Activated CD4-positive, alpha-beta T cell treated with anti-CD3 and anti-CD28 coated beads, Interleukin-2, amount 10 ng/mL, durations not matched to agents 24 days and 14 days (primary cell): Measurements from ENCODE around the gene HCFC1. TPM values are rescaled to one million over a fixed set of nuclear protein-coding genes. Genes with fewer than 3 reads are reported as not detected.
A peak's percentile ranks its signal among the peaks of the same experiment; 100 is the strongest.

Source experiments
- DNase-seq: peaks from one replicate; pipeline ENCODE4 v3.0.0; 2022
- H3K27ac Mint-ChIP-seq: one replicate; pipeline ENCODE4 v1.8.0; 2022; ENCODE audit warnings: mild to moderate bottlenecking, mixed read lengths
- H3K27me3 Mint-ChIP-seq: one replicate; pipeline ENCODE4 v1.8.0; 2022; ENCODE audit warnings: mixed read lengths
- H3K36me3 Mint-ChIP-seq: one replicate; pipeline ENCODE4 v1.8.0; 2022; ENCODE audit warnings: low read depth, mild to moderate bottlenecking, mixed read lengths
- H3K4me1 Mint-ChIP-seq: one replicate; pipeline ENCODE4 v1.8.0; 2021; ENCODE audit warnings: mixed read lengths
- H3K4me3 Mint-ChIP-seq: one replicate; pipeline ENCODE4 v1.8.0; 2022; ENCODE audit warnings: mild to moderate bottlenecking, moderate library complexity, mixed read lengths
- H3K9me3 Mint-ChIP-seq: one replicate; pipeline ENCODE4 v1.8.0; 2021; ENCODE audit warnings: mixed read lengths
- intact Hi-C: fragments of 100-400 bp; cut with micrococcal nuclease; formaldehyde crosslinking; loops from one replicate; pipeline ENCODE4 v1.15.1; 2023
- total RNA-seq: library from RNA; stranded (reverse); gene quantifications from 2 replicates; pipeline ENCODE4 v1.2.3, GENCODE V29; 2022

Gene HCFC1
- total RNA-seq, 1 donor from 2014 or later: 107 TPM

DNA sequence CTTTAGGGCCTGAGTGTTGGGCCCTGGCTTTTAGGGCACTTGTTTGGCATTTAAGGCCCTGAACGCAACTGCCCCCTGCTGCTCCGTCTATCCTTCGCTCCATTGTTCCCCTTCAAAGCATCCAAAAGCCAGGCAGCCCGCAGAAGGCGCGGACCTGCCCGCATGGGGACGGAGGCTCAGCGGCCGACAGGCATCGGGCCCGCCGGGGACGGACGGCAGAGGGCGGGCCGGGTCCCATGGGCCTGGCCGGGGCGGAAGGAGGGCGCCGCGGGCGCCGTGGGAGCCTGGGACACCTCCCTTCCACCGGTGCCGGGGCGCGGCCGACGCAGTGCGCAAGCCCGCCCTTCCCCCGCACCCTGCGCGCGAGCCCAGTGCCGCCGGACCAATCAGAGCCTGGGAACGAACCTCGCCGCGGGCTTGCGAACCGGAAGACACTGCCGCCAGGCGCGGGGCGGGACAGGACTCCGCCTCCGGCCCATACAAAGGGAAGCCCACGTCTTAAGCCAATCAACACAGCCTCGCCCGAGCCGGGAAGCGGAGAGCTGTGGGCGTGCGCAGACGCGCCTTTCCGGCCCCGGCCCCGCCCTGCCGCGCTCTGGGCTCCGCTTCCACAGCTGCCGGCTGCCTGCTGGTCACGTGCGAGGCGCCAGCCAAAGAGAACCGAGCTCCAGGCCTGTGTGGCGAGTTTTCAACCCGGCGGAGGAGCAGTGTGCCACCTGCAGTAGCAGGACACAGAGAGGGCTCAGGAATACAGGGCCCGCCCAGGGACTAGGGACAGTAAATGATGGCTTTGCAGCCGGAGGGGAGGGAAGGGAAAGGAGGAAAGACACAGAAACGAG lies 43.5 kb downstream of the HCFC1 start:
- H3K36me3 Mint-ChIP-seq: peaks cover 22% of the 10 kb centered on the region
- peaks cover 21% of the 10 kb centered on the region for H3K4me1 Mint-ChIP-seq
- no peaks in the 10 kb centered on the region for H3K27me3 Mint-ChIP-seq
- peak; percentile 97 for DNase-seq
- peak overlapping the region; percentile 98 for H3K27ac Mint-ChIP-seq
- no peaks in the 10 kb centered on the region for H3K9me3 Mint-ChIP-seq
- intact Hi-C loops: loop anchor here (1.0 to 10.0 kb wide), 6 partner anchors 19 to 973 kb away; partner anchors contain the start of genes ABCD1, BCAP31, IDH3G and SSR4
- peak overlapping the region; percentile 91 for H3K4me3 Mint-ChIP-seq

DNA sequence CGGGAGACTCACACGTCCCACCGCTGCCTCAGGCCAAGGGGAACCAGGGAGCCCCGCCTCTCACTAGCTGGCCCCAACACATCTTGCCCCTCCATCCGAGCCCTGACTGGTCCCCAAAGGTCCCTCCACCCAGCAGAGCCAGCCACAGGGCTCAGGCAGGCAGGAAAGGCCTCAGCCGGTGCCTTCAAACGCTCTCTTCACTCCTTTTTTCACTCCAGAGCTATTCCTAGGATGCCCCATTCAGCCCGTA lies 44.0 kb downstream of the HCFC1 start:
- Mint-ChIP-seq H3K4me3 (peak overlapping the region; percentile 91), H3K4me1 (peaks cover 23% of the 10 kb centered on the region), H3K36me3 (peaks cover 22% of the 10 kb centered on the region), H3K9me3 (no peaks in the 10 kb centered on the region), H3K27ac (peak overlapping the region; percentile 98), H3K27me3 (no peaks in the 10 kb centered on the region)
- intact Hi-C loops: loop anchor here (2.0 to 10.0 kb wide), 5 partner anchors 19 to 973 kb away; partner anchors contain the start of genes ABCD1, BCAP31, IDH3G and SSR4
- no peak for DNase-seq

DNA sequence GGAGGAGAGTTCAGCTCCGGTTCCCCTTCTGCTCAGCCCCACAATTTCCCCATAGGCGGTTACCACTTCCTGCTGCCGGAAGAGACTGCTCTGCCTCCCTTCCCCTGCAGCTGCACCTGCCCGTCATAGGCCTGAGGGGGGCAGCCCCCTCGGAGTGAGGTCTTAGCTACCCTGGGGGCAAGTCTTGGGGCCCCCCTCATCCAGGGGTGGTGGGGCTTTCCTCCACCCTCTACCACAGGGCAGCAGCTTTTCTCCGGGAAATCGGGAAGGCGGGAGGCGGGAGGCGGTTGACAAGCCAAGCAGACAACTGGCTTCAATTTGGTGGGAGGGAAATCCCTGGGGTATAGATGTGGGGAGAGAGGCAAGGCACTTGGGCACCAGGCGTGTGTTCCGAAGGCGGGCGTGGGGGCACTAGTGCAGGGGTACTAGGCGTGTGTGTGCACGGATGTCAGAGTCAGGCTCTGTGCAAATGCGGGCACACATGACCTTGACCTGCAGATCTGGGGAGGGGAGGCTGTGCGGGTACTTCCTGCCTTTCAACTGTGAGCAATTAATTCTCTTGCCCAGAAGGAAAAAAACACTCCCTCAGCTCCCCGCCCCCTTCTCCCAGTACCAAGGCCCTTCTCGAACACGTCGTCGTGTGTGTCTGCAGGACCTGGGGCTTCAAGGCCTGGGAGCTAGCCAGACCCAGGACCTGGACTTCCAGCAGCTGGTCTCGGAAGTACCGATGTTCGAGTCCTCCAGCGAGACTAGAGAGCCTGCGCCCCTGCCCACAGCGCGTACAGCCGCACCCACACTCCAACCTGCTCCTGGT lies 44.6 kb downstream of the HCFC1 start:
- peaks cover 20% of the 10 kb centered on the region for H3K36me3 Mint-ChIP-seq
- H3K4me3 Mint-ChIP-seq: peak overlapping the region; percentile 91
- intact Hi-C loops: loop anchor here (2.0 to 10.0 kb wide), 5 partner anchors 20 to 972 kb away; partner anchors contain the start of genes ABCD1, BCAP31, IDH3G and SSR4
- H3K4me1 Mint-ChIP-seq: peaks cover 28% of the 10 kb centered on the region
- peak overlapping the region; percentile 98 for H3K27ac Mint-ChIP-seq
- no peaks in the 10 kb centered on the region for H3K27me3 Mint-ChIP-seq
- H3K9me3 Mint-ChIP-seq: no peaks in the 10 kb centered on the region
- peak; percentile 92 for DNase-seq

DNA sequence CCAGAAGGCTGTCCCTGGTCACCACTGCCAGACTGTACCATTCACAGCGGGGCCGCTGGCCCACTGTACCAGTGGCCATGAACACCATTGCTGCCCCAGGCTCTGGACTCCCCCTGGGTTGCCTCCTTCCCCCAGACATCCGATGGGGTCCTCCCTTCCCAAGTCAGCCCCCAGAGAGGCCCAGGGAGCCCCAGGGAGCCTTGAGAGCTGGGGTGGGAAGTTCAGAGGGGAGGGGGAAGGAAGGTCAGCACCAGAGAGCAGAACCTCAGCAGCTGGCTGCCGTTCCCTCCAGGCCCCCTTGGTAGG lies 45.1 kb downstream of the HCFC1 start:
- Mint-ChIP-seq H3K27me3 (no peaks in the 10 kb centered on the region), H3K4me1 (peaks cover 30% of the 10 kb centered on the region), H3K4me3 (peak overlapping the region; percentile 91), H3K9me3 (no peaks in the 10 kb centered on the region), H3K27ac (peak overlapping the region; percentile 98), H3K36me3 (peaks cover 16% of the 10 kb centered on the region)
- DNase-seq: no peak
- intact Hi-C loops: loop anchor here (2.0 to 10.0 kb wide), 5 partner anchors 20 to 972 kb away; partner anchors contain the start of genes ABCD1, BCAP31, IDH3G and SSR4

DNA sequence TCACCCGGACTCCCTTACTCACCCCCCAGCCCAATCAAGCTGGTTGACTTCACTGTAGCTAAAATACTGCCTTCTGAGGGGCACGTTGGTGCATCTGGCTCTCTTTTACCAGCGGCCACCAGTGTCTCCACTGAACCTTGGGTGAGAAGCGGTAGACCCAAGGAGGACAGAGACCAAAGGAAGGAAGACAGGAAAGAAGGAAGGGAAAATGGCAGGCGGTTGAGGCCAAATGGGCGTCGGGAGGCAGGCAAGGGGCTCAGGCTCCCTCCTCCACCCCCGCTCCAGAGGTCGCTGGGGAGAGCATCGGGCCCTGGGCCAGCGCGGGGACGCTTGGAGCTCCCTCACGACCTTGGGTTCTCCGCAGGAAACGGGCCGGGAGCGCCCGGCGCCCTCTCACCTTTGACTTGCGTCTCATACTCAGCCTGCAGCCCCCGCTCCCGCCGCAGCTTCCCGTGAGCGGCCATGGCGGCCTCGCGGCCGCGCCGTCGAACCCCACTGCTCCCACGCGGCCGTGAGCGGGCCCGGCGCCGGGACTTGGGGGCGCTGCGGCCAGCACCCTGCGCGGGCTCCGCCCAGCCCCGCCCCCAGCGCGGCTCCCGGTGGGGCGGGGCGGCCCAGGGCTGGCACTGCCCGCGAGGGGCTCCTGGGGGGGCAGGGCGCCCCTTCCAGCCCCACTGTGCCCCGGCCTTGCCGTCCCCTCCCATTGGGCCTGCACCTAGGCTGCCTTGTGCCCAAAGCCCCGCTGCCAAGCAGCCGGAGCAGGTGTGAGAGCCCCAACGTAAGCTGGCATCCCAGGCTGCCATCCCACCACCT lies 45.7 kb downstream of the HCFC1 start, which contains the start of gene ARHGAP4:
ARHGAP4 (minus strand) TSS at position 526 of the 813 bp plus-strand sequence; CDS start at position 464, 62 bp downstream.
- peaks cover 30% of the 10 kb centered on the region for H3K4me1 Mint-ChIP-seq
- peak within 1 kb of the TSS; percentile 97 for H3K4me3 Mint-ChIP-seq
- intact Hi-C loops: loop anchor here (2.0 to 10.0 kb wide), 5 partner anchors 21 to 971 kb away; partner anchors contain the start of genes ABCD1, BCAP31, IDH3G and SSR4
- peak; percentile 85 for DNase-seq
- H3K27me3 Mint-ChIP-seq: no peaks in the 10 kb centered on the region
- H3K9me3 Mint-ChIP-seq: no peaks in the 10 kb centered on the region
- peak within 1 kb of the TSS; percentile 98 for H3K27ac Mint-ChIP-seq
- peaks cover 12% of the 10 kb centered on the region for H3K36me3 Mint-ChIP-seq

DNA sequence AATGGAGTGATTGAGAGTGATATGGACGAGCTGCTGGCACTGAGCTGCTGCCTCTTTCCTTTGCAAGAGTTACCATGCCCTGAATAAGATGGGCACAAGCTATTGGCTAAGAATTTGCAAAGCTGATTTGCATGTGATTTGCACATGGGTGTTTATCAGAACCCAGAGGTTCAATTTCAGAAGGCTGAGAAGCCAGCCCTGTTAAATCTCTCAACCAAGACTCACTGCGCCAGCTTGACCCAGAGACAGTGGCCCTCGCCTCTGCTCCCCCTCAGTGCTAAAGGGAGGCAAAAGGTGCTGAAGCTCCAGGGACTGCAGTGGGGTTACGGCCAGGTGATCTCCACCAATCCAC lies 46.3 kb downstream of the HCFC1 start:
- H3K4me3 Mint-ChIP-seq: peak overlapping the region; percentile 97
- H3K4me1 Mint-ChIP-seq: peaks cover 28% of the 10 kb centered on the region
- H3K27ac Mint-ChIP-seq: peak overlapping the region; percentile 97
- H3K36me3 Mint-ChIP-seq: peaks cover 11% of the 10 kb centered on the region
- H3K27me3 Mint-ChIP-seq: no peaks in the 10 kb centered on the region
- no peaks in the 10 kb centered on the region for H3K9me3 Mint-ChIP-seq
- intact Hi-C loops: loop anchor here (5.0 to 10.0 kb wide), 3 partner anchors 51 to 971 kb away; partner anchors contain the start of genes ABCD1 and BCAP31
- no peak for DNase-seq

DNA sequence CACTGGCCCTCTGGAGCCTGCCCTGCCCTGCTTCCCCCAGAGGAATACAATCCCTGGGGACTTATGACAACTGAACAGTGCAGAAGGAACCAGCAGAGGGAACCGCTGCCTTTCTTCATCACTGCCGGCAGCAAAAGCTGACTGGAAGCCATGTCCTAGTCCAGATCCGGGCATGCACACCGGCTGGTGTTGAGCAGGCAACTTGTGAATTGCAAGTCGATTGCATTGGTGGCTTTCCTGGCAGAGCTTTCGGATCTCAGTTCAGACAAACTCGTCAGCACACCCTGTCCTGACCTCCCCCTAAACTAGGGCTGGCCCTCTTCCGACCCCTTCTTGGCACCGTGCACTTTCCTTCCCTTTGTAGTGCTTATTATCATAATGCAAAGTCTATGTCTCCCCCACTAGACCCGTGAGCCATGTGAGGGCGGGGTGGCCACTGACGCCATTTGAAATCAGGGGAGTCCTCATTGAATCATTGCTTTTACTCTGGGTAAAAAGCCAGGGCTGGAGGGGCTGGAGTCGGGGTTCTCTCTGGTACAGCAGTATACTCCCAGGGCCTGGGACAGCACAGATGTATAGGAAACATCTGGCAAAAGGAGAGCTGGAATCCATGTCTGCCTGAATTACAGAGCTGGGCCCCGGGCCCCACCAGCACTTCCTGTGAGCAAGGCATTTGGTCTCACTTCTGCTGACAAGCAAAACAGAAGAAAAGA lies 47.3 kb downstream of the HCFC1 start:
- Mint-ChIP-seq H3K4me3 (peak overlapping the region; percentile 97), H3K9me3 (no peaks in the 10 kb centered on the region), H3K4me1 (peaks cover 31% of the 10 kb centered on the region), H3K27me3 (no peaks in the 10 kb centered on the region), H3K36me3 (peaks cover 18% of the 10 kb centered on the region), H3K27ac (peak overlapping the region; percentile 97)
- intact Hi-C loops: loop anchor here (1.0 to 10.0 kb wide), 3 partner anchors 50 to 970 kb away; partner anchors contain the start of gene PLXNB3
- peak; percentile 74 for DNase-seq

DNA sequence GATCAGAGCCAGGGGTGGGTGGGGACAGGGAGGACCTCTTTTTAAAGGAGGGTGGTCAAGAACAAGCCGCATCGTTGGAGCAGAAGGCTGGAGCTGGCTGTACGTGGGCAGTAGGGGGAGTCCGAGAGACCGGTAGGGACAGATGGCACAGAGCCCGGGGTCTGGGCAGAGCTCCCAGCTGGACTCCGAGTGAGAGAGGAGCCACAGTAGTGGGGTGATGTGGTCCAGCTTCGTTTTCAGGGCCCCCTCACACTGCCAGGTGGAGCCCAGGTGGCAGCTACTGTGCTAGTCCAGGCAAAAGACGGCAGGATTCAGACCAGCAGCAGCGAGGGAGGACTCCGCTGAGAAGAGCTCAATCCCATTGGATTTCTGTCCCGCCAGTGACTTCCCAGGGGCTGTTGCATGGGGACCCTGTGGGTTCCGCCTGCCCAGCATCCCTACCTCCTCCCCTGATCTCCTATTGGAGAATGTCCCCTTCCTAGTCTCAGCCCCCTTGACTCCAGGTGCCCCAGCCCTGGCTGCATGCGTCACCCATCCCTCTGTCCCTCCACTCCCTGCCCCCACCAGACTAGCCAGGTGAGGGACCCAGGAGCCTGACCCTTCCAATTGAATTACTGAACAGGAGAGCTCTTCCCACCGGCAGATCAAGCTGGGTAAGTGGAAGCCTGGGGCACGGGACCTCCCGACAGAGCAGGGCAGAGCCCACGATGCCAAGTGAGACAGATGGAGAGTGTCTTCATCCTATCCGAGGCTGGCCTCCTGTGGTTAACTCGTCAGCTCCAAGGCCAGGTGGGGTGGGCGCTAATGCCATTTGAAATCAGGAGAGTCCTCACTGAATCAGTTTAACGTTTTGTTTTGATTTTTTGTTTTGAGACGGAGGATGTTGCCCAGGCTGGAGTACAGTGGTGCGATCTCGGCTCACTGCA lies 48.4 kb downstream of the HCFC1 start:
- H3K27ac Mint-ChIP-seq: peak overlapping the region; percentile 51
- intact Hi-C loops: loop anchor here (10.0 kb wide), 2 partner anchors 48 to 968 kb away; no protein-coding TSS in a partner anchor
- H3K4me3 Mint-ChIP-seq: peak overlapping the region; percentile 97
- H3K36me3 Mint-ChIP-seq: peaks cover 14% of the 10 kb centered on the region
- H3K27me3 Mint-ChIP-seq: no peaks in the 10 kb centered on the region
- peaks cover 25% of the 10 kb centered on the region for H3K4me1 Mint-ChIP-seq
- no peaks in the 10 kb centered on the region for H3K9me3 Mint-ChIP-seq
- peak; percentile 60 for DNase-seq

DNA sequence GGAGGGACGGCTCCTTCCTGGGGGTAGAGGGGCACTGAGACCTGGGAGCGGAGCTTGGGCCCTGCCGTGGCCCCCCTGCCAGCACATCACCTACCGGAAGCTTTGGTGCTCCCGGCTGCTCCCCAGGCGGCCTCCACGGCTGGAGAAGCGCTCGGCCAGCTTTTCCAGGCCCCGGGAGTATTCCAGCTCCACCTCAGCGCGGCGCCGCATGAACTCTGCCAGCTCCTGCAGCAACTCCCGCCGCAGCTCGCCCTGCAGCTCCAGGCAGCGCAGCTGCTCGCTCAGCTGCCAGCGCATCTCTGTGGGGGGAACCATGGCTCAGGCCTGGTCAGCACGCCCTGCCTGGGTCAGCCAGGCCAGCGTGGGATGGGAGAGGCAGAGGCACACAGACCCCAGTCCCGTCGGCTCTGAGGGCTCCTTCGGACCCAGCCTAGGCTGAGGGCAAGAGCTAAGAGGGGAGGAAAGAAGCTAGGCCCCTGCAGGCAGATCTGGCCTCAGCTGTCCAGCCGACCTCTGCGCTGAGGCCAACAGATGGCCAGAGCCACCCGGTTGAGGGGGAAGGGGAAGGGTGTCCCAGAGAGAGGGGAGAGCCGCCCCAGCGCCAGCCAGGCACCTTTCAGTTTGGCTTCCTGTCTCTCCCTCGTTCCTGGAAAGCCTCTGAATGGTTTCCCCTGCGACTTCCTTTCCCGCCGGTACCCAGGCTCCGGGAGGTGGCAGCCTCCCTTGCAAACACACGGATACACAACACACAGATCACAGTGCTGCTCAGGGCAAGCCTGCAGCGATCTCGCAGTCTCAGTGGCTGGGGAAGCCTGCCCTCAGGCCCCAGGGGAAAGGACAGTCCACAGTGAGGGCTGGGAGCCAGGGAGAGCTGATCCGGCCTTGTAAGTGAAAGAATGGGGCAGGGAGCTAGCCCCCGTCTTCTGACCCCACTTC lies 49.8 kb downstream of the HCFC1 start:
- Mint-ChIP-seq H3K4me3 (peak overlapping the region; percentile 97), H3K4me1 (peaks cover 21% of the 10 kb centered on the region), H3K36me3 (peaks cover 20% of the 10 kb centered on the region), H3K27ac (peak overlapping the region; percentile 65), H3K27me3 (no peaks in the 10 kb centered on the region), H3K9me3 (no peaks in the 10 kb centered on the region)
- intact Hi-C loops: loop anchor here (10.0 kb wide), 2 partner anchors 47 to 967 kb away; no protein-coding TSS in a partner anchor
- DNase-seq: peak; percentile 72

DNA sequence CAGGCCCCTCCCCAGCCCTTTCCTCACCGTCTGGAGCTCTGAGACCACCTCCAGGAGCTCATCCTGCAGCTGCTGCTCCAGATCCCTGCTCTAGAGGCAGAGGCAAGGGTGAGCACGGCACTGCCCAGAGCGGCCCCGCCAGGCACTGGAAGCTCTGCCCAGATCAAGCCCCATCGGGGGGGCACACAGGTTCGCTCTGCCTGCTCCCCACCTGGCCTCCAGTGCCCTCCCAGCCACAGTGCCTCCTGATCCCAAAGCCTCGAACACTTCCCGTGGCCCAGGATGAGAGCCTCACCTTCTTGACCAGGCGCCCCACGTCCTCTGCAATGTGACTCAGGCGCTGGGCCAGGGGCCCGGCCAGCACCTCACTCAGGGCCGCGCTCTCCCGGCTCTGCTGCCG lies 50.5 kb downstream of the HCFC1 start:
- Mint-ChIP-seq H3K27me3 (no peaks in the 10 kb centered on the region), H3K36me3 (peaks cover 25% of the 10 kb centered on the region), H3K27ac (no peak overlapping the region), H3K4me1 (peaks cover 23% of the 10 kb centered on the region), H3K4me3 (no peak overlapping the region), H3K9me3 (no peaks in the 10 kb centered on the region)
- no peak for DNase-seq
- intact Hi-C loops: loop anchor here (10.0 kb wide), 2 partner anchors 46 to 966 kb away; no protein-coding TSS in a partner anchor

DNA sequence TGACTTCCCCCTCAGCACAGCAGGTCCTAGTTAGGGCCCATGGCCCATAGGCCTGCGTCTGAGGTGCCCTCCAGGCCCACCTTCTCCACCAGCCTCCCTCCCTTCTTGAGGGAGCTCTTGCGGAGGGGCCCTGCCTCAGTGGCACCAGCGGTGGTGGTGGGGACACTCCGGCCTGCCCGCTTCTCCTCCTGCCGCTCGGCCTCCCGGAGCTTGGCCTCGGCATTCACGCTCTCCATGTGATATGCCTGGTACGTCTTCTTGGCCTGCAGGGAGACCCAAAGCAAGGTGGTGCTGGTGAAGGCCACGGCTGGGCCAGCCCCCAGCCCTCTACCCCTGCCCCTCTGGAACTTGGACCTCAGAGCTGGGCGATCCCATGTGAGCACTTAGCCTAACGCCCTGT lies 51.1 kb downstream of the HCFC1 start:
- Mint-ChIP-seq H3K4me3 (no peak overlapping the region), H3K9me3 (no peaks in the 10 kb centered on the region), H3K4me1 (peaks cover 21% of the 10 kb centered on the region), H3K27ac (no peak overlapping the region), H3K36me3 (peaks cover 28% of the 10 kb centered on the region), H3K27me3 (no peaks in the 10 kb centered on the region)
- intact Hi-C loops: loop anchor here (10.0 kb wide), 2 partner anchors 46 to 966 kb away; no protein-coding TSS in a partner anchor
- DNase-seq: no peak
